C1 segment of cervical spinal cord (tissue), 14 donors: ENCODE data around the gene SRGAP3.

Experiments
- DNase-seq, 14 donors: peaks; one replicate each; lab custom pipeline; 2025; lab: John Stamatoyannopoulos, UW

Gene SRGAP3

DNA sequence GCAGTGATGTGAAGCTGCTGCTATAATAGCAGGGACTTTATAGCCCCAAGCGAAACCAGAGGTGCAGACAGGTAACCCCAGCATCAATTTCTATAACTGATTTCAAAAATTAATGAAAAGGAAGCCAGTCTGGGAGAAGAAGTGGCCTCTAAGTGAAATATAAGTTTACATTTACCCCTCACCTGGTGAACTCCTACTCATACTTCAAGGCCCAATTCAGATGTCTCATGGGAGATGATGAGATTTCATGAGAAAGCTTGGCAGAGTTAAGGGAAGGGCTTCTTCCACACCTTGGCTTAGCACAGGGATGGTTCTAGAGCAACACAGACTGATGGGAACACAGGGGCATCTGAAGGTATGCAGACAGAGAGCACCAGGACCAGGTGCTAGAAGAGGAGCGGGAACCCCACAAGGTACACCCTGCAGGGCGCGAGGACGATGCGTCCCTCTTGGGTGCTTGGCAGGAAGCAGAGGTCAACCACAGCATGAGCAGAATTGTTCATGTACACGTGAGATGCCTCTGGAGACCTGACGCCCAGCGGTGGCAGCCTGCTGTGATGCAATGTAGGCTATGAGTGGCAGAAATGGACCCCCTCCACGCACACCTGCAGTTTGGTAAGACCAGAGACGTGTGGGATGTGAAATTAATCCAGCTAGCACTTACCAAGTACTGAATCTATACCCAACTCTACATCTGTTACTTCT, 102.9 kb downstream of the SRGAP3 start:
- no peak for DNase-seq

DNA sequence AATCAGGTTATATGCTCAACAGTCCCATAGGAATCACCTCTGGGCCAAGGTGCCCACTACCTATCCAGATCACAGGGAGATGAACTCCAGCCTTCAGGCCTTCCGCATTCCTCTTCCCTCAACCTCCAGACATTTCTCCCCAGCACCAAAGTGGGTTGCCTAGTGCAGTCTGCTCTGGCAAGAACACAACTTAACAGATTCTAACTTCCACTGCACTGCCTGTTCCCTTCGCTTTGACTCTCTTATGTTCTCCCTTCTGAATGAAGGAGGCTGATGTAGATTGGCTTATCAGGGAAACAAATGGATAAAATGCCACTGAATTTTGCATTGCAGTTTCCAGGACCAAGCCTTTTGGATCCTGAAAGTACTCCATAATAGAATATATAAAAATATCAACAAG, 106.3 kb downstream of the SRGAP3 start:
- peak in 1 of 14 donors; percentile 34 for DNase-seq

DNA sequence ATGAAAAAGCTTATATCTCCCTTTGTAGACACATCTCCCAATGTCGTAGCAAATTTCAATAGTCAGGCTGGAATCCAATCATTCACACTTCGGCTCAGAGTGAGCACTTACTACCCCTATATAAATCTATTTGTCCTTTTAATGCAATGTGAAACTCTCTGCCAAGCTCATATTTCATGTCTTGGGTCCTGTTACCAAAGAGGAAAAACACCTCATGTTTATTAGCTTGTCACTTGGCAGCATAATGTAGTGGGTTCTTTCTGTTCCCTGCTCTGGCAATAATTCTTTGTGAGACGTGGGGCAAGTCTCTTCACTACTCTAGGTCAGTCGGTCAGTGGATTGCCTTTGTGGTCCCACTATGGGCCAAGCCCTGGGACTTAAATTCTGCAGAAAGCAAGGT, 107.1 kb downstream of the SRGAP3 start:
- peak in 1 of 14 donors; percentile 66 for DNase-seq

DNA sequence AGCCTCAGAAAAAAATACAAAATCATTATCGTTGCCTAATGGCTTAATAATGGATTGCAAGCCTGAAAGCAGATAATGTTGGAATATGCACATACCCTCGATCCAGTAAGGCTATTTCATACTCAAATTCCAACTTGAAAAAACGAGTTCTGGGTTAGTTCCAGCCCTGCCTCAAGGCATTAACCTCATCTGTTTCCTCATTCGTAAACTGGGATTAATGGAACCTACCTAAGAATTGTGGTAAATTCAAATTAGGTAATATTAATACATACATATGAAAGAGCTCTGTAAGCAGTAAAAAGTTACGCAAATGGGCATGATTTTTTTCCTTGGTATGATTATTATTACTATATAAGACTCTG, 107.5 kb downstream of the SRGAP3 start:
- peak in 1 of 14 donors; percentile 78 for DNase-seq

DNA sequence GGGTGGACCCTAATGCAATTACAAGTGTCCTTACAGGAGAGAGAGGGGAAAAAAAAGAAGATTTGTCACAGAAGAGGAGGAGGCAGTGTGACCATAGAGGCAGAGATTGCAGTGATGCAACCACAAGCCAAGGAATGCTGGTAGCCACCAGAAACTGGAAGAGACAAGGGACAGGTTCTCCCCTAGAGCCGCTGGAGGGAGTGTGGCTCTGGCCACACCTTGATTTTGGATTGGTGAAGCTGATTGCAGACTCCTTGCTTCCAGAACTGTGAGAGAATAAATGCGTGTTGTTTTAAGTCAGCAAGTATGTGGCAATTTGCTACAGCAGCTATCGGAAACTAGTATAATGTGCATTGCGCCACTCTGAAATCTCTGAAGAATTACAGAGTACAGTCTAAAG, 110.1 kb downstream of the SRGAP3 start:
- no peak for DNase-seq

DNA sequence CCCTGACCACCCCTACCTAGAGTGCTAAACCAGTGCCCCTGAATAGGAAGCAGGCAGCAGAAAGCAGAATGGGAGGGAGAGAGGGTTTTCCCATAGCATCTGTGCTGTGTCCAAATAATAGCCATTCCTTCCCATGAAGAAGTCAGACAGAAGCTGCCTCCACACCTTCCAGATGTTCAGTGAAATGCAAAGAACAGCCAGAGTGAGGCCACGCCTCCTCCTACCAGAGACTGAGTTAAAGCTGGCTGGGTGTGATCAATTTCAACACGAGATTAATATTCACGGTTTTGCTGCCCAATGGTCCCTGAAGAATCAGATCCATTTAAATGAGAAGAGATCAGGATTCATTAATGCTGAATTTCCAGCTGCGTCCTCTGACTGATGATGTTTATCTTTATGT, 111.8 kb downstream of the SRGAP3 start:
- no peak for DNase-seq

DNA sequence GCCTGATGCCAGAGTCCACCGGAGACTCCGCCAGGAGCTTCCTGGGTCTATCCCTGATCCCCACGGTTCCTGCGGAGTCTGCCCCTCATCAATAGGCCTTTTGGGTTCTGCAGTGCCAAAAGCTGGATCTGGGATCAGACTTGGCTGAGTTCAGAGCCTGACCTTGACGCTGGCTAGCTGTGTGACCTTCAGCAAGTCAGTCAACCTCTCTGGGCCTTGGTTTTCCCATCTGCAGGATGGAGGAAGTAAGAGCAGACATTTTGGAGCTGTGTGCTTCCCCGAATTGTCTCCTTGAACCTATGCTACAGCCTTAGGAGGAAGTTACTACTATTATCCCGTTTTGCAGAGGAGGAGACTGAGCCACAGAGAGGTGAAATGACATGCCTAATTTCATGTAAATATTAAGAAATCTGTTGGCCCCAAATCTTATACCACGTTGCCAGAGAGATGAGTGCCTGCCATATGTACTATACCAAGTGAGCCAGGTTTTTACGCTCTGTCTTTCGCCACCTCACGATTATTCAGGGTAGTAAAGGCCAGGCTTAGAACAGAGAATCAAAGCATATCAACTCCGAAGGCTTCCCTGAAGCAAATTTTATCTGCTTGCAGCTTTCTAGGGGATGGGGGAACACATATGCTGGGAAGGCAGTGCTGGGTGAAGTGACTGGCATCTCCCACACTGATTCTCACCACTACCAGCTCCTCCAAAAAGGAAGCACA, 112.5 kb downstream of the SRGAP3 start:
- DNase-seq, result peak in 1 of 14 donors; percentile 58

DNA sequence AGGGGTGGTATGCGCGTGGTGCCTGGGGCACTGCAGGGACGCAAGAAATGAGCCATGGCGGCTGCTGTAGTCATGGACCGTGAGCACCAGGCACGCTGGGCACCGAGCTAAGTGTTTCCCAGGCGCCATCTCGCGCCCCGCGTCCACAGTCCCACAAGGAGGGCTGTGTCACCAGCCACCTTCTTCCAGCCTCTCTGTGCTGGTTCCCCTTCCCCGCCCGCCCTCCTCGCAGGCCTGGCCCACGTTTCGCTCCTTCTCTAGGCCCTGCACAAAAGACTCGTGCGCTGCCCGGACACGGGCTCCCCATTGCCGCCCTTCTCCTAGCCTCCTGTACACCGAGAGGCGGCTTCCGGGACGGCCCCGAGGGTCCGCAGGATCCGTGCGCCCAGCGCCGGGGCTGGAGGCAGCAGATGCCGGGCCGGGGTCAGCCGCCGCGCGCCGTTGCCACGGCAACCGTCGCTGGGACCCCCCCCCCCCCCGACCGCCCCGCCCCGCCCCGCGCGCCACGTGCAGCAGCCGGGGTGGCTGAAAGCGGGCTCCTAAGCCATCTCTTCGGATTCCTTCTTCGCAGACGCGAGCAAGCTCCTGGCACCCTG, 113.4 kb downstream of the SRGAP3 start:
- peak in 9 of 14 donors; percentile 28 to 64 (median 45) for DNase-seq

DNA sequence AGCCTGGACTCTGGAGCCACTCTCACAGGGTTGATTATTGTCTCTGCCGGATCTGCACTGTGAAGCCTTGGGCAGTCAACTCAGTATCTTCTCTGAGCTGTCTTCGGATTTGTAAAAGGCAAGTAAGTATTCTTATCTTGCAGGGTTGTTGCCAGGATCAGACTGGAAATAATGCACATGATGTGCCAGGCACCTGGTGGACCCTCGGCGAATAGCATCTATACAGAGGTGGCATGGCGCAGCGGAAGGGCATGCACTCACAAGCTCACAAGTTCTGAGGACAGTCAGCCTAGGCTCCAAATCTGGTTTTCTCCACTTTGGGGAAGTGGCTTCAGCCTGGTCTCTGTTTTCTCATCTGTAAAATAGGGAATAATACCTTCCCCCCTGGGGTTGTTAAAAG, 113.9 kb downstream of the SRGAP3 start:
- DNase-seq, result peak in 1 of 14 donors; percentile 64

DNA sequence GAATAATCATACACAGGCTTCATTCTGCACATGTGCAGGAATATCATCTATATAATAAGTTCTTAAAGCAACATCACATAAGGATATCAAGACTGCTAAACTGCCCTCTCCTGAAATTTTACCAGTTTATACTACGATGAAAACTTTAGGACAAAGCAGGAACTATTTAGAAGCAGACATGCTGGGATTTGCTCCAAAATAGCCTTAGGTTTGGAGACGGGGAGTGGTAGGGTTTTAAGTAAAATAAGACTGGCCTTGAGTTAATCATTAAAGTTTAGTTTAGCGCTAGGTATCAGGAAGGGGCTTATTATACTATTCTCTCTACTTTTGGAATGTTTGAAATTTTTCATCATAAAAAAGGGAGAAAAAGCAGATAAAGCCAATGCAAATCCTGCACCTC, 115.8 kb downstream of the SRGAP3 start:
- DNase-seq, result no peak

DNA sequence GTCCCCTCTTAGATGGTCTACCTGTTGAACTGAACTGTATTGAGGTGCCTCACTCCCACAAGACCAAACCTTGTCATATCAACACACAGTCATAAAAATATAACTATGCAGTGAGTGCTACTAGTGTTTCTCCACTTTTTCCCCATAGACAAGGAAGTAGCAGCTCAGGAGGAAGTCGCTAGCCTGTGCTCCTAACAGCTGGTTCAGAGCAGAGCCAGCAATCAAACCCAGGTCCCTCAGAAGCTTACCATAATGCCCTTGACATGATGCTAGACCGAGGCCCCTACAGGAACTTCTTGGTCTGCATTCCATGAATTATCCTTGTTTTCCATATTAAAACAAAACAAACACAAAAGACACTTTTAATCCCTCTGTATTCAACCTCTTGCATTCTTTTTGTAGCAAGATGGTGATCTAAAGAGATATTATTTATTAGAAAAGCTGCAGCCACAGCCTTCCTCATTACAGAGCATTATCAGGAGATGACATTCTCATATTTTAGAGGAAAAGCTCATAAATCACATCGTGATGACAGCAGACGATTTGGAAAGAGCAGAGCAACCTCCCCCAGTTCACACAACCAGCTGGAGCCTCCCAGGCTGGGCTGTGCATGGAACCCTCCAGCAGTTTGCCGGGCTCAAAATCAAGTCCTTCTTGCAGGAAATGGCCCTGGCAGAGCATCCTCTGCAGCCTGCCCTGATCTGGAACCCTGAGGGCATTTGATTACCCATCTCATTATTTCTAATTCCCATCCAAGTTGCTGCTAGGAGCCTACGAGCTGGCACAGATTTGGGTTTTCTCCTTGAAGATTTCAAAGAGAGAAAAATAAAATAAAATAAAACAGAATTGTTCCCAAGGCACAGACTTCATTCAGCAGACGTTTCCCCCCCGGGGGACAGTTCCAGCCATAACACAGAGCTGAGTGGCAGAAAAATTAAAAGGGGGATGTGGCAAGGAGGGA, 118.8 kb downstream of the SRGAP3 start:
- peak in 1 of 14 donors; percentile 79 for DNase-seq

DNA sequence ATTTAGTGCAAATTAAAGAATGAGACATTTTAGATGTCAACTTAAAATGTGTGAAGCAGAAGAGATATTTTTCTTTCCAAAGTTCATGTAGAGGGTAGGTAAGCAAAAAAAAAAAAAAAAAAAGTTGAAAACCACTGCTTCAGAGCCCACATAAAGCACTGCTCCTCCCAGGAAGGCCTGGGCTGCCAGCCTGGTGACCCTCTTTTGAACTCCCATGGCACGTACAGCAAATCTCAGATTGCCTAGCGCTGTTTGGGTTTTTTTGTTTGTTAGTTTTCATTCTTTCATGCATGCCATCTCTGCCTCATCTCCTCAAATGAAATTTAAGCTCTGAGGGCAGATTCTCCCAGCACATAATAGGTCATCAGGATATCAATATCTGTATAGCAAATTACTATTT, 120.1 kb downstream of the SRGAP3 start:
- no peak for DNase-seq

DNA sequence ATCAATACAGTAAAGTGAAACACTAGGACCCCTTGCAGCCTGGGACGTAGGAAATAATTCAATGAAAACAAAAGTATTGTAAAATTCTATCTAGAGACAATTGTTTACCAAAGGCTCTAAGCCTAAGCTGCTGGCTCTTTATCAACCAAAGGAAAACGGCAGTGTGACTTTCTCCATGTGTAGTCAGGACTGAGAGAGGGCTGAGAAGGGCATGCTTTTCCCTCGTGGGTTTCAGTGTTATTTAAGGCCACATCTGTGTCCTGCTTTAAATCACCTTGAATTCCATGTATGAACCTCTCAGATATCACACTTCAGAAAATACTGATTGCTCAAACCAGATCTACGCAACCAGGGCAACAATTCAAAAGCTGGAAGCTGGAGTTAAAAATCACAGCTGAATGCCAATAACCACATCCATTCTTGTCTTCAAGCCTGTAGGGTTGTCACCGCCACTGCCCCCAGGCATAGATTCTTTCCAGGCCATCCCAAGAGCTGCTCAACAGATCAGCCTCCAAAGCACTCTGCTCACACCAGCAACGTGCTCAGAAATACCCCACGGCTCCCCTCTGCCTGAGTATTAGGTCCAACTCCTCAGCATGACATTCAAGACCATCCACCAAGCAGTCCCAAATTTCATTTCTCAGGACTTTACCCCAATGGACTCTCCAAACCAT, 124.0 kb downstream of the SRGAP3 start:
- peak in 1 of 14 donors; percentile 52 for DNase-seq

DNA sequence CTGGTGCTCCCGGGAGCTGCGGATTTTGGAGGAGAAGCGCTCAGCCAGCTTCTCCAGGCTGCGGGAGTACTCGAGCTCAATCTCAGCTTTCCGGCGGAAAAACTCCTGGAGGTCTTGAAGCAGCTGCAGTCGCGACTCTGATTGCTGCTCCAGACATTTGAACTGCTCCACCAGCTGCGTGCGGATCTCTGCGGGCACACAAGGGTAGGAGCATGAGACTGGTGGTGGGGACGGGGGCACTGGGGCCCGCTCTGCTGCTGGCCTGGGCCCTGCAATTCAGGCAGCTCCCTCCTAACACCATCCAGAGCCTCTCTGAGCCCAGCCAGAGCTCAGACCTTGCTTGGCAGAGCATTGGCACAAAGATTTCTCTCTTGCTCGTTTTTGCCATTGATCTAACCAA, 124.7 kb downstream of the SRGAP3 start:
- DNase-seq, result no peak

DNA sequence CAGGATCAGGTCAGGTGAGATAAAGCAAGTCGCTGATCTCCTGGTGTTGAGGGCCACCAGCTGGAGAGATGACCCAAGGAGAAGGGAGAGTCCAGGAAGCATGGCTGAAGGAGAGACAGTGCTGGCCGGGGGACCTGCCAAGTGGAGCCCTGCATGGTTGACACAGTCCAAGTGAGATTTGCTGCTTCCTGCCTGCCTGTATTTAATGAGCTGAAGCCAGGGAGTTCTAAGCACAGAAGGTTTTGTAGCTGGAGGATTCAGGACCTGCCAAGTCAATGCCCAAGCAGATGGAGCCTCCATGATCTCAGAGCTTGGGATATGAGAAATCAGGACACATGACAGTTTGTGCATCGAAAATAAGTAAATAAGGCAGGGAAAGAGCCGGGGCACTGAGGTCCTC, 125.6 kb downstream of the SRGAP3 start:
- peak in 2 of 14 donors; percentile 32 to 99 for DNase-seq

DNA sequence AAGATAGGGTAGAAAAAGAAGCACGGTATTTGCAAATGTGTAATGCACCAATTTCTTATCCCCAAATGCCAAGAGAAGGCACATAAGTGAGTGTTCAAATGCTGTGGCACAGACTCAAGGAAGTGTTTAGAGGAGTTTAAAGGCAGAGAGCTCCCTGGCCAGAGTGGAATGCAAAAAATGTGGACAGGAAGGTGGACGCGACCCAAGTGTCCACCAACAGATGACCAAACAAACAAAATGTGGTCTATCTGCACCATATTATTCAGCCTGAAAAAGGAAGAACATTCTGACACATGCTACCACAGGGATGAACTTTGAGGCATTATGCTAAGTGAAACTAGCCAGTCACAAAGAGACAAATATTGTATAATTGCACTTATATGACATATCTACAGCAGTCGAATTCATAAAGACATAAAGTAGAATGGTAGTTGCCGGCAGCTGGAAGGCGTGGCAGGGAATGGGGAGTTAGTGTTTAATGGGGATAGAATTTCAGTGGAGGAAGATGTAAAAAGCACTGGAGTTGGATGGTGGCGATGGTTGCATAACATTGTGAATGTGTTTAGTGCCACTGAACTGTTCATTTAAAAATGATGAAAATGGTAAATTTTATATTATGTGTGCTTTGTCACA, 126.6 kb downstream of the SRGAP3 start:
- no peak for DNase-seq

DNA sequence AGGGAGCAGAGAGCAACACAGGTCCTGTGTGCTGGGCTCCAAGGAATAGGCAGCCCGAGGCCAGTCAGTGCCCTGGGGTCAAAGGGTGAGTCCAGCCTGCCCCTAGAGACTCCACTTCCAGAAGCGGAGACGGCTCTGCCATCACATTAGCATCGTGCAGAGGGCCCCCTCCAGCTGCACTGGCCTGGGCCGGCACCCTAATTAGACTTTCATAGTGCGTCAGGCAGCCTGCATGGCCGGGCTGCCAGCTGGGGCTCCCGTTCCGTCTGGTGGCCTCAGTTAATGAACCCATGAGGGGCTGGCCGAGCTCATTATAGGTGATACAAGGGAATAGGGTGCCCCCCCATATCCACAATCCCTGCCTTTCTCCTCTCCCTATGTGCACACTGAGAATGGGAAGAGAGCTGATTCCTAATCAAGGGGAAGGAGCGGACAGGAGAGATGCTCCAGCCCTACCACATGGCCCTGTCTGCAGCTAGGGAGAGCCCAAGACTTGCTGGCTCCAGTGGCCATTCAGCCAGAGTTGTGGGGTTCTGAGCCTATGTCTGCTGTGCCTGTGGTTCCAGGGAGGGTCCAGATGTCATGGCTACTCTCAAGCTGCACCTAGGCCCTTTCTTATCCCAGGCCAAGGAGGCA, 128.0 kb downstream of the SRGAP3 start:
- peak in 2 of 14 donors; percentile 36 to 41 for DNase-seq

DNA sequence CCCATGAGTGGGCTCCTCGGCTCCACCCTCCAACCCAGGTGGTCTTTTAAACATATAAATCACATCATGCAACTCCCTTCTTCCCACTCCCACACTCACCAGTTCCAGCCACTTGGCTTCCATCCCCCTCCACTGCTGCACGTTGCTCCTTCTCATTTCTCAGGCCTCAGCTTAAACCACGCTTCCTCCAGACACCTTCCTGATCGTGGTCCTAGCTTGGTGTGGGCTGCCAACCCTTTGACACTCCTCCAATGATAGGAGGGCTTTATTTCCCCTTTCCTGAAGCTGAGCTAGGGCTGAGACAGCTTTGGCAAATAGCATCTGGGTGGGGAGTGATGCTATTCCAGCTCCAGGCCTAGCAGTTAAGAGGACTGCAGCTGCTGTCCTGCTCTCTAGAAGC, 130.1 kb downstream of the SRGAP3 start:
- DNase-seq, result no peak

DNA sequence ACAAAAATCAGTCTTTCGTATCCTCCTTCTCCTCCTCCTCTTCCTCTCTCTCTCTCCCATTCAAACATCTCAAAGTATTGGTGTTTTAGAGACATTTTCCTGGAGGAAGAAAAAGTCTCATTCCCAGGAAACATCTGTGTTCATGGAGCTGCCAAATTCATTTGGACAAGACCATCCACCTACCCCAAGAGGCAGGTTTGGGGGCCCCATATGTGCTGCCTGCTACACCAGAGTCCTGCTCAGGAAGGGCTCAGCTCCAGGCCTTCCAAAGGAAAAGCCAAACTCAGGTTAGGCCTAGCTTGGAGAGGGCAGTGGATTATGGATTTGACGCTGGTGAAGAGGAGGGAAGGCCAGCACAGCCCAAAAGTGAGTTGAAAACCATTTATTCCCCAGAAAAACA, 131.2 kb downstream of the SRGAP3 start:
- no peak for DNase-seq

DNA sequence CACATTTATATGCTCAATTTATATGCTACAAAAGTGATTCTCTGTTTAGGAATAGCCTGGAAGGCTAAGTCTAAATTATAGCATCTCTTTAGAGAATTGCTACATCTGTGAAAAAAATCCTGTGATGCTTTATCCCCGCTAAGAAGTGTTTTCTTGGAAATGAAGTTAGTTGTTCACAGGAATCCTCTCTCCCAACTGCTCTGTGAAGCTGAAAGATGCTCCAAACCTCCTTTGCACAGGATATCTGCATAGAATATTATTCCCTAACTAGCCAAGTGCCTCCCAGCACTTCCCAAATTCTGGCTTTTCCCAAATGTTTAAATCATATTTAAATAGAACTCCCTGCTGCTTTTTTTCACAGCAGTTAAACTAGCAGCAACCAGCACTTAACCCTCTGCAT, 132.2 kb downstream of the SRGAP3 start:
- DNase-seq, result no peak
